Suprapubic skin (tissue), 4 donors: ENCODE data around the gene RPL28. TPM values are rescaled to one million over a fixed set of nuclear protein-coding genes. Genes with fewer than 3 reads are reported as not detected.

Experiments
- DNase-seq, 2 donors: peaks; one replicate each; pipeline ENCODE4 v3.0.0-alpha.2; 2019; ENCODE audit warnings: low spot score in 2 of 2
- H3K27ac ChIP-seq: fragments of 200-600 bp; sonication (generic); one replicate; pipeline ENCODE4 v1.5.1; 2019
- H3K27me3 ChIP-seq: fragments of 200-600 bp; sonication (generic); one replicate; pipeline ENCODE4 v1.5.1; 2019
- H3K36me3 ChIP-seq: fragments of 200-600 bp; sonication (generic); one replicate; pipeline ENCODE4 v1.5.1; 2019
- H3K4me1 ChIP-seq: fragments of 200-600 bp; sonication (generic); one replicate; pipeline ENCODE4 v1.5.1; 2019
- H3K4me3 ChIP-seq: fragments of 200-600 bp; sonication (generic); one replicate; pipeline ENCODE4 v1.5.1; 2019; ENCODE audit warnings: mild to moderate bottlenecking
- H3K9me3 ChIP-seq: fragments of 200-600 bp; sonication (generic); one replicate; pipeline ENCODE4 v1.5.1; 2019
- EP300 ChIP-seq: sonication (generic); formaldehyde crosslinking; IDR thresholded peaks from one replicate; pipeline ENCODE4 v1.6.1; 2017; ENCODE audit warnings: antibody characterized with exemption
- POLR2A ChIP-seq, 2 donors: fragments of 450-650 bp; IDR thresholded peaks; one replicate each; pipeline ENCODE4 v1.6.1; 2017; ENCODE audit warnings: antibody characterized with exemption in 2 of 2, mild to moderate bottlenecking in 2 of 2, moderate library complexity in 2 of 2
- POLR2AphosphoS5 ChIP-seq, 3 donors: sonication (generic); formaldehyde crosslinking; IDR thresholded peaks; one replicate each; pipeline ENCODE4 v1.6.1; 2017; ENCODE audit warnings: antibody characterized with exemption in 3 of 3
- WGBS: methylation state at CpG from one replicate; pipeline ENCODE4 v1.1.5; 2018; 5-methylcytosine and 5-hydroxymethylcytosine counted together
- total RNA-seq, 4 donors: library from RNA; depleted of rRNA; stranded (reverse); fragments of >200 nt; gene quantifications; one replicate each; pipeline ENCODE4 v1.1.0, GENCODE V29; 2016
- TF ChIP-seq, protein P1 (sequence below), 2 donors: fragments of 200-600 bp in 1 of 2; fragments of 450-650 bp in 1 of 2; sonication (generic) in 1 of 2; IDR thresholded peaks; one replicate each; pipeline ENCODE4 v1.5.1; 2016 to 2019; ENCODE audit warnings: antibody characterized with exemption in 2 of 2, mild to moderate bottlenecking in 1 of 2, moderate library complexity in 1 of 2

Gene RPL28
- total RNA-seq, 4 donors from 2014 or later = 605 to 767 (median 714) TPM

- no peaks in the 10 kb centered on the region for H3K9me3 ChIP-seq
- WGBS = 83% methylated on average over 1 of the region's 1 CpG
- peaks cover 63% of the 10 kb centered on the region for H3K27me3 ChIP-seq
- TF ChIP-seq POLR2A (IDR thresholded peaks at IDR 0.05) = no peak
- TF ChIP-seq POLR2AphosphoS5 (IDR thresholded peaks at IDR 0.05) = no peak
- TF ChIP-seq EP300 = no peak
- TF ChIP-seq, protein P1, sequence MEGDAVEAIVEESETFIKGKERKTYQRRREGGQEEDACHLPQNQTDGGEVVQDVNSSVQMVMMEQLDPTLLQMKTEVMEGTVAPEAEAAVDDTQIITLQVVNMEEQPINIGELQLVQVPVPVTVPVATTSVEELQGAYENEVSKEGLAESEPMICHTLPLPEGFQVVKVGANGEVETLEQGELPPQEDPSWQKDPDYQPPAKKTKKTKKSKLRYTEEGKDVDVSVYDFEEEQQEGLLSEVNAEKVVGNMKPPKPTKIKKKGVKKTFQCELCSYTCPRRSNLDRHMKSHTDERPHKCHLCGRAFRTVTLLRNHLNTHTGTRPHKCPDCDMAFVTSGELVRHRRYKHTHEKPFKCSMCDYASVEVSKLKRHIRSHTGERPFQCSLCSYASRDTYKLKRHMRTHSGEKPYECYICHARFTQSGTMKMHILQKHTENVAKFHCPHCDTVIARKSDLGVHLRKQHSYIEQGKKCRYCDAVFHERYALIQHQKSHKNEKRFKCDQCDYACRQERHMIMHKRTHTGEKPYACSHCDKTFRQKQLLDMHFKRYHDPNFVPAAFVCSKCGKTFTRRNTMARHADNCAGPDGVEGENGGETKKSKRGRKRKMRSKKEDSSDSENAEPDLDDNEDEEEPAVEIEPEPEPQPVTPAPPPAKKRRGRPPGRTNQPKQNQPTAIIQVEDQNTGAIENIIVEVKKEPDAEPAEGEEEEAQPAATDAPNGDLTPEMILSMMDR (IDR thresholded peaks at IDR 0.05) = no peak
- H3K4me1 ChIP-seq = peaks cover 4% of the 10 kb centered on the region
- H3K4me3 ChIP-seq = no peak overlapping the region
- H3K27ac ChIP-seq = no peak overlapping the region
- DNase-seq = no peak
- no peaks in the 10 kb centered on the region for H3K36me3 ChIP-seq
Measured at GRCh38 chr19:55431183-55431582, 45.5 kb downstream of the RPL28 start.

- Histone ChIP-seq H3K4me3 (no peak overlapping the region), H3K27me3 (peaks cover 73% of the 10 kb centered on the region), H3K27ac (no peak overlapping the region), H3K36me3 (no peaks in the 10 kb centered on the region), H3K4me1 (peaks cover 4% of the 10 kb centered on the region), H3K9me3 (no peaks in the 10 kb centered on the region)
- no peak for TF ChIP-seq POLR2AphosphoS5 (IDR thresholded peaks at IDR 0.05)
- TF ChIP-seq, protein P1 (IDR thresholded peaks at IDR 0.05) = no peak
- TF ChIP-seq POLR2A (IDR thresholded peaks at IDR 0.05) = no peak
- TF ChIP-seq EP300 = no peak
- whole genome bisulfite sequencing = 87% methylated on average over 12 of the region's 14 CpGs
- no peak for DNase-seq
Measured at GRCh38 chr19:55432241-55432959, 46.7 kb downstream of the RPL28 start.

DNA sequence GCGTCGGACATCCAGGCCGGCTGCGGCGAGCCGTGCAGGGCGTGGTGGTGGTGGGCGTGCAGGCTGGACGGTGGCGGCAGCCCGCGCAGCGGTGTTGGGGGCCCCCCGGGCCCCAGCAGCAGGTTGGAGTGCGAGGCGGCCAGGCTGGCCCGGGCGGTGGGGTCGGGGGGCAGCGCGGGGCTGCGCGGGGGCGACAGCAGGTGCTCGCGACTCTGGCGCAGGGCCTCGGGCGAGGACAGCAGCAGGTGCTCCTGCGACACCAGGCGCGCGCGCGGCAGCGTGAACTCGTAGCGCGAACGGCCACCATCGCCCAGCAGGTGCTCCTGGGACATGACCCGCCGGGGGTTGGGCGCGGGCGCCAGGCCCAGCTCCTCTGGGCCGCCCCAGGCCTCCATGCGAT, 47.6 kb downstream of the RPL28 start:
- H3K9me3 ChIP-seq = no peaks in the 10 kb centered on the region
- peaks cover 78% of the 10 kb centered on the region for H3K27me3 ChIP-seq
- H3K36me3 ChIP-seq = no peaks in the 10 kb centered on the region
- WGBS = no CpG with 5 or more reads among the region's 48 CpGs
- no peak overlapping the region for H3K27ac ChIP-seq
- no peak overlapping the region for H3K4me3 ChIP-seq
- peaks cover 4% of the 10 kb centered on the region for H3K4me1 ChIP-seq
- no peak for DNase-seq
- TF ChIP-seq POLR2A (IDR thresholded peaks at IDR 0.05) (no peak), POLR2AphosphoS5 (IDR thresholded peaks at IDR 0.05) (no peak), EP300 (no peak)
- TF ChIP-seq, protein P1 (IDR thresholded peaks at IDR 0.05) = no peak

GRCh38 chr19:55434356-55434919, 48.7 kb downstream of the RPL28 start:
- no peak for DNase-seq
- H3K4me1 ChIP-seq = peaks cover 4% of the 10 kb centered on the region
- H3K4me3 ChIP-seq = no peak overlapping the region
- H3K27me3 ChIP-seq = peaks cover 79% of the 10 kb centered on the region
- 67% methylated on average over 4 of the region's 4 CpGs for WGBS
- TF ChIP-seq, protein P1 (IDR thresholded peaks at IDR 0.05) = no peak
- TF ChIP-seq EP300 (no peak), POLR2AphosphoS5 (IDR thresholded peaks at IDR 0.05) (no peak), POLR2A (IDR thresholded peaks at IDR 0.05) (no peak)
- no peak overlapping the region for H3K27ac ChIP-seq
- H3K9me3 ChIP-seq = no peaks in the 10 kb centered on the region
- no peaks in the 10 kb centered on the region for H3K36me3 ChIP-seq

DNA sequence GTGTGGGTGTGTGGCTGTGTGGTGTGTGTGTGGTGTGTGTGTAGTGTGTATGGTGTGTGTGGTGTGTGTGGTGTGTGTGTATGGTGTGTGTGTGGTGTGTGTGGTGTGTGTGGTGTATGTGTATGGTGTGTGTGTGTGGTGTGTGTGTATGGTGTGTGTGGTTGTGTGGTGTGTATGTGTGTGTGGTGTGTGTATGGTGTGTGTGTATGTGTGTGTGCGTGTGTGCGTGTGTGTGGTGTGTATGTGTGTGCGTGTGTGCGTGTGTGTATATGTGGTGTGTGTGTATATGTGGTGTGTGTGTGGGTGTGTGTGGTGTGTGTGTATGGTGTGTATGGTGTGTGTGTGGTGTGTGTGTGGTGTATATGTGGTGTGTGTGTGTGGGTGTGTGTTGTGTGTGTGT, 49.3 kb downstream of the RPL28 start:
- no peak overlapping the region for H3K4me3 ChIP-seq
- H3K9me3 ChIP-seq = no peaks in the 10 kb centered on the region
- peaks cover 79% of the 10 kb centered on the region for H3K27me3 ChIP-seq
- H3K27ac ChIP-seq = no peak overlapping the region
- no peaks in the 10 kb centered on the region for H3K36me3 ChIP-seq
- WGBS = 98% methylated on average over 4 of the region's 4 CpGs
- no peak for TF ChIP-seq EP300
- TF ChIP-seq POLR2A (IDR thresholded peaks at IDR 0.05) = no peak
- TF ChIP-seq, protein P1 (IDR thresholded peaks at IDR 0.05) = no peak
- TF ChIP-seq POLR2AphosphoS5 (IDR thresholded peaks at IDR 0.05) = no peak
- peaks cover 4% of the 10 kb centered on the region for H3K4me1 ChIP-seq
- no peak for DNase-seq
